ENCODE data around the gene KCNH2. TPM values are rescaled to one million over a fixed set of nuclear protein-coding genes. Genes with fewer than 3 reads are reported as not detected.

Gene KCNH2
- polyA plus RNA-seq, 1 experiment, result 0.06 TPM

DNA sequence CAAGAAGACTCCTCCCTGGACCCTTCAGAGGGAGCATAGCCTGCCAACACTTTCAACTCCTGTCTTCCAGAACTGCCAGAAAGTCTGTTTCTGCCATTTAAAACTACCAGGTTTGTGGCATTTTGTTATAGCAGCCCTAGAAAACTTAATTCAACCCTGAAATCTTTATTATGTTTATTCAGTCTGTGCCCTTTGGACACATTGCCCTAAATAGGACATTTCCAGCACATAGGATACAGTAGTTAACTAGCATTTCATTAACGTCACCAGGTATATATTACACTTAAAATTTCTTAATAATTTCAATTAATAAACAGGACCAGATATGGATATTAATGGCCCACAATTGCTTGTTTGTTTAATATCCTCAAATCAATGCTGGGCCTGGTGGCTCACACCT is 54.3 kb downstream of the KCNH2 start:
- DNase-seq (ENCODE audit: low read depth), result no peak
- ChIA-PET CTCF (interaction anchor here (0.9 to 1.0 kb wide), 2 partner anchors 26 to 65 kb away, joined by 3 read pairs; no protein-coding TSS in a partner anchor), POLR2A (no interaction called here)
- TF ChIP-seq, protein P1, sequence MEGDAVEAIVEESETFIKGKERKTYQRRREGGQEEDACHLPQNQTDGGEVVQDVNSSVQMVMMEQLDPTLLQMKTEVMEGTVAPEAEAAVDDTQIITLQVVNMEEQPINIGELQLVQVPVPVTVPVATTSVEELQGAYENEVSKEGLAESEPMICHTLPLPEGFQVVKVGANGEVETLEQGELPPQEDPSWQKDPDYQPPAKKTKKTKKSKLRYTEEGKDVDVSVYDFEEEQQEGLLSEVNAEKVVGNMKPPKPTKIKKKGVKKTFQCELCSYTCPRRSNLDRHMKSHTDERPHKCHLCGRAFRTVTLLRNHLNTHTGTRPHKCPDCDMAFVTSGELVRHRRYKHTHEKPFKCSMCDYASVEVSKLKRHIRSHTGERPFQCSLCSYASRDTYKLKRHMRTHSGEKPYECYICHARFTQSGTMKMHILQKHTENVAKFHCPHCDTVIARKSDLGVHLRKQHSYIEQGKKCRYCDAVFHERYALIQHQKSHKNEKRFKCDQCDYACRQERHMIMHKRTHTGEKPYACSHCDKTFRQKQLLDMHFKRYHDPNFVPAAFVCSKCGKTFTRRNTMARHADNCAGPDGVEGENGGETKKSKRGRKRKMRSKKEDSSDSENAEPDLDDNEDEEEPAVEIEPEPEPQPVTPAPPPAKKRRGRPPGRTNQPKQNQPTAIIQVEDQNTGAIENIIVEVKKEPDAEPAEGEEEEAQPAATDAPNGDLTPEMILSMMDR (IDR thresholded peaks at IDR 0.05; ENCODE audit: insufficient read depth, low read depth, low read length), result no peak
- no peaks in the 10 kb centered on the region for H3K36me3 ChIP-seq (ENCODE audit: control insufficient read depth, insufficient read depth, low read length)
- no peaks in the 10 kb centered on the region; the same call in 1 of the 2 replicates for H3K27me3 ChIP-seq (ENCODE audit: control insufficient read depth, insufficient read depth, low read length)
- H3K4me3 ChIP-seq (ENCODE audit: low read depth, low read length), result no peak overlapping the region

DNA sequence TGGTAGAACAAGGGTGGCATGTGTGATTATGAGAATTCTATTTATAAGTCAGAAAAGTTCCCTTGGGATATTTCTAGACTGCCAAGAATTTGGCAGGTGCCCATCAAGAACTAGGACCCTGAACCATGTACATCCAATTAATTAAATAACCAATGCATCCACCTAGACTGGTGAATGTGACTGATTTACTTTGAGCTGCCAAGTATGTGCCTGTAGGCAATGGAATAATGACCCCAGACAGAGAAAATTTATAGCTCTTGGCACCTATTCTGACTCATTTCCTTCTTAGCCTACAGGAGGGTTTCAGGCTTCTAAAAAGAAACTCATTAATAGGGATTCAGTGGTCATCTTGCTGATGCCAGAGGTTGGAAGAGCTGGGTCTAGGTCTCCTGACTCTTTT is 54.9 kb downstream of the KCNH2 start:
- TF ChIP-seq, protein P1 (IDR thresholded peaks at IDR 0.05; ENCODE audit: insufficient read depth, low read depth, low read length), result no peak
- ChIA-PET CTCF (interaction anchor here (1.0 kb wide), 1 partner anchor 66 kb away, joined by 3 read pairs; no protein-coding TSS in a partner anchor), POLR2A (no interaction called here)
- Histone ChIP-seq H3K4me3 (ENCODE audit: low read depth, low read length) (no peak overlapping the region), H3K27me3 (ENCODE audit: control insufficient read depth, insufficient read depth, low read length) (no peaks in the 10 kb centered on the region; the same call in 1 of the 2 replicates), H3K36me3 (ENCODE audit: control insufficient read depth, insufficient read depth, low read length) (no peaks in the 10 kb centered on the region)
- no peak for DNase-seq (ENCODE audit: low read depth)

- Histone ChIP-seq H3K27me3 (ENCODE audit: control insufficient read depth, insufficient read depth, low read length) (no peaks in the 10 kb centered on the region; the same call in 1 of the 2 replicates), H3K36me3 (ENCODE audit: control insufficient read depth, insufficient read depth, low read length) (no peaks in the 10 kb centered on the region), H3K4me3 (ENCODE audit: low read depth, low read length) (no peak overlapping the region)
- TF ChIP-seq, protein P1 (IDR thresholded peaks at IDR 0.05; ENCODE audit: insufficient read depth, low read depth, low read length), result no peak
- CTCF ChIA-PET, result no interaction called here
- DNase-seq (ENCODE audit: low read depth), result no peak
- POLR2A ChIA-PET, result no interaction called here
Measured at GRCh38 chr7:150919160-150919559, 59.0 kb downstream of the KCNH2 start.

DNA sequence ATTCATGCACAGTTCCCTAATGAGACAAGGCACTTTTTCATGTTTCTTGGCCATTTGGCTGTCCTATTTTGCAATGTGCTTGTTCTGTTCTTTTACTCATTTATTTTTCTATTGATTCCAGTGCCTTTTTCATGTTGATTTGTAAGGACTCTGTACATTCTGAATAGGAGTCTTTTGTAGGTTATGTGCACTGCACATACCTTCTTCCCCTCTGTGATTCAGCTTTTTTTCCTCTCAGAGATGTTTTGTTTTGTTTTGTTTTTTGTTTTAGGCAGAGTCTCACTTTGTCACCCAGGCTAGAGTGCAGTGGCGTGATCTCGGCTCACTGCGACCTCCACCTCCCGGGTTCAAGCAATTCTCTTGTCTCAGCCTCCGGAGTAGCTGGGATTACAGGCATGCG is 59.7 kb downstream of the KCNH2 start:
- TF ChIP-seq, protein P1 (IDR thresholded peaks at IDR 0.05; ENCODE audit: insufficient read depth, low read depth, low read length), result no peak
- ChIA-PET POLR2A (no interaction called here), CTCF (no interaction called here)
- no peaks in the 10 kb centered on the region for H3K36me3 ChIP-seq (ENCODE audit: control insufficient read depth, insufficient read depth, low read length)
- DNase-seq (ENCODE audit: low read depth), result no peak
- no peaks in the 10 kb centered on the region; the same call in 1 of the 2 replicates for H3K27me3 ChIP-seq (ENCODE audit: control insufficient read depth, insufficient read depth, low read length)
- no peak overlapping the region for H3K4me3 ChIP-seq (ENCODE audit: low read depth, low read length)

GRCh38 chr7:150917969-150918368 is 60.2 kb downstream of the KCNH2 start:
- TF ChIP-seq, protein P1 (IDR thresholded peaks at IDR 0.05; ENCODE audit: insufficient read depth, low read depth, low read length), result no peak
- ChIA-PET CTCF (interaction anchor here (1.1 kb wide), 1 partner anchor 20 kb away, joined by 3 read pairs; no protein-coding TSS in a partner anchor), POLR2A (no interaction called here)
- Histone ChIP-seq H3K27me3 (ENCODE audit: control insufficient read depth, insufficient read depth, low read length) (no peaks in the 10 kb centered on the region), H3K4me3 (ENCODE audit: low read depth, low read length) (no peak overlapping the region), H3K36me3 (ENCODE audit: control insufficient read depth, insufficient read depth, low read length) (no peaks in the 10 kb centered on the region)
- DNase-seq (ENCODE audit: low read depth), result no peak

All from BJ (cell line).